ENCODE data around the gene SPATA6. TPM values are rescaled to one million over a fixed set of nuclear protein-coding genes. Genes with fewer than 3 reads are reported as not detected.

Gene SPATA6
- total RNA-seq, 1 donor from 2014 or later: 2.9 TPM

- no peak for DNase-seq
Measured at GRCh38 chr1:48248356-48248755, 223.6 kb downstream of the SPATA6 start.

- DNase-seq: no peak
Measured at GRCh38 chr1:48246727-48247126, 225.3 kb downstream of the SPATA6 start.

Other genes with a start within 250 kb of the SPATA6 start
- gene SLC5A9, start 249.5 kb downstream of the SPATA6 start, total RNA-seq: 0.05 TPM in 1 of 2 replicates, not detected in the other